Calu3 (cell line): ENCODE data around the gene ATP8B2. TPM values are rescaled to one million over a fixed set of nuclear protein-coding genes. Genes with fewer than 3 reads are reported as not detected.

Experiments
- BruUV-seq: library from RNA; stranded (reverse); fragments of 400-500 nt; replicated peaks from 2 replicates; lab custom pipeline; 2021; lab: Mats Ljungman, UMichigan
- CTCF ChIA-PET: fragments of 300-600 bp; sonication (Branson Sonifier 250); formaldehyde crosslinking; loops from one replicate; lab custom pipeline; 2022; ENCODE audit warnings: antibody characterized with exemption; lab: Charles Lee
- DNase-seq: peaks from one replicate; pipeline ENCODE4 v3.0.0; 2022
- H3K27ac Mint-ChIP-seq: one replicate; pipeline ENCODE4 v1.8.0; 2022; ENCODE audit warnings: mixed read lengths; ENCODE audit not compliant: unreplicated experiment
- H3K27me3 Mint-ChIP-seq: one replicate; pipeline ENCODE4 v1.8.0; 2022; ENCODE audit warnings: mixed read lengths; ENCODE audit not compliant: unreplicated experiment
- H3K36me3 Mint-ChIP-seq: one replicate; pipeline ENCODE4 v1.8.0; 2022; ENCODE audit warnings: mild to moderate bottlenecking, moderate library complexity, mixed read lengths; ENCODE audit not compliant: insufficient read depth, unreplicated experiment
- H3K4me1 Mint-ChIP-seq: one replicate; pipeline ENCODE4 v1.8.0; 2022; ENCODE audit warnings: mild to moderate bottlenecking, low read depth, mixed read lengths; ENCODE audit not compliant: unreplicated experiment
- H3K4me3 Mint-ChIP-seq: one replicate; pipeline ENCODE4 v1.8.0; 2022; ENCODE audit warnings: mild to moderate bottlenecking, low read depth, moderate library complexity, mixed read lengths; ENCODE audit not compliant: unreplicated experiment
- H3K9me3 Mint-ChIP-seq: one replicate; pipeline ENCODE4 v1.8.0; 2022; ENCODE audit warnings: low read depth, mixed read lengths; ENCODE audit not compliant: unreplicated experiment
- CTCF ChIP-seq: fragments of 200-600 bp; IDR thresholded peaks from one replicate; pipeline ENCODE4 v1.8.0; 2022; ENCODE audit warnings: antibody characterized with exemption; ENCODE audit not compliant: unreplicated experiment
- intact Hi-C: fragments of 100-400 bp; cut with micrococcal nuclease; formaldehyde crosslinking; loops from one replicate; pipeline ENCODE4 v1.10.0; 2022; ENCODE audit not compliant: unreplicated experiment
- total RNA-seq: library from RNA; stranded (reverse); gene quantifications from 2 replicates; pipeline ENCODE4 v1.2.3, GENCODE V29; 2022

The ATP8B2 gene
- total RNA-seq, 1 experiment from 2014 or later = 9.1 TPM

GRCh38 chr1:154327466-154328317, 2.4 kb downstream of the ATP8B2 start:
- peaks cover 29% of the 10 kb centered on the region for H3K4me1 Mint-ChIP-seq
- no peak for TF ChIP-seq CTCF
- intact Hi-C loops = no loop called here
- CTCF ChIA-PET = interaction anchor here (0.7 to 1.8 kb wide), 3 partner anchors 7 to 219 kb away, joined by 3 to 17 read pairs (median 3); no protein-coding TSS in a partner anchor
- no peaks in the 10 kb centered on the region for H3K9me3 Mint-ChIP-seq
- no peak for DNase-seq
- H3K4me3 Mint-ChIP-seq = peak overlapping the region; percentile 79
- H3K36me3 Mint-ChIP-seq = peaks cover 28% of the 10 kb centered on the region
- H3K27me3 Mint-ChIP-seq = peaks cover 100% of the 10 kb centered on the region
- no TSS peak for BruUV-seq
- H3K27ac Mint-ChIP-seq = no peak overlapping the region

GRCh38 chr1:154328318-154329151, 3.2 kb downstream of the ATP8B2 start:
- peak; percentile 77 for DNase-seq
- Mint-ChIP-seq H3K4me1 (peaks cover 29% of the 10 kb centered on the region), H3K27me3 (peaks cover 98% of the 10 kb centered on the region), H3K27ac (no peak overlapping the region), H3K36me3 (peaks cover 28% of the 10 kb centered on the region), H3K9me3 (no peaks in the 10 kb centered on the region), H3K4me3 (peak overlapping the region; percentile 79)
- CTCF ChIA-PET = interaction anchor here (0.7 to 1.0 kb wide), 2 partner anchors 205 to 218 kb away, joined by 3 read pairs; no protein-coding TSS in a partner anchor
- TF ChIP-seq CTCF = no peak
- intact Hi-C loops = no loop called here
- BruUV-seq = no TSS peak

GRCh38 chr1:154329152-154329521, 3.8 kb downstream of the ATP8B2 start:
- CTCF ChIA-PET = interaction anchor here (0.6 to 0.7 kb wide), 2 partner anchors 8 to 74 kb away, joined by 3 to 8 read pairs; partner anchors contain the start of gene AQP10
- TF ChIP-seq CTCF = no peak
- DNase-seq = no peak
- H3K9me3 Mint-ChIP-seq = no peaks in the 10 kb centered on the region
- intact Hi-C loops = no loop called here
- H3K27ac Mint-ChIP-seq = no peak overlapping the region
- H3K36me3 Mint-ChIP-seq = peaks cover 28% of the 10 kb centered on the region
- H3K4me1 Mint-ChIP-seq = peaks cover 34% of the 10 kb centered on the region
- H3K4me3 Mint-ChIP-seq = peak overlapping the region; percentile 79
- peaks cover 98% of the 10 kb centered on the region for H3K27me3 Mint-ChIP-seq
- BruUV-seq = no TSS peak

- H3K4me3 Mint-ChIP-seq = peak overlapping the region; percentile 79
- CTCF ChIA-PET = interaction anchor here (0.6 to 0.7 kb wide), 2 partner anchors 9 to 74 kb away, joined by 3 to 8 read pairs; partner anchors contain the start of gene AQP10
Observed at GRCh38 chr1:154329551-154330131, 4.3 kb downstream of the ATP8B2 start.

More at GRCh38 chr1:154329551-154330131, 4.3 kb downstream of the ATP8B2 start:
- Mint-ChIP-seq H3K27me3 (peaks cover 98% of the 10 kb centered on the region), H3K27ac (no peak overlapping the region), H3K4me1 (peaks cover 39% of the 10 kb centered on the region), H3K9me3 (no peaks in the 10 kb centered on the region), H3K36me3 (peaks cover 25% of the 10 kb centered on the region)
- intact Hi-C loops = loop anchor here (10.0 kb wide), 1 partner anchor 135 kb away; the partner anchor contains the start of gene TPM3
- no peak for TF ChIP-seq CTCF
- no peak for DNase-seq
- BruUV-seq = no TSS peak
